Gastroesophageal sphincter (tissue), 4 donors: Measurements from ENCODE around the gene TBX1. TPM values are rescaled to one million over a fixed set of nuclear protein-coding genes. Genes with fewer than 3 reads are reported as not detected.

ENCODE experiments used
- ATAC-seq: fragments of 150-250 bp; one replicate; pipeline ENCODE4 v1.9.1; 2016; ENCODE audit warnings: mild to moderate bottlenecking, moderate library complexity
- H3K27ac ChIP-seq, 4 donors: fragments of 200-600 bp; sonication (generic) in 3 of 4; 1 replicate in 3 of 4; 2 replicates in 1 of 4; pipeline ENCODE4 v1.5.1; 2016 to 2019
- H3K27me3 ChIP-seq: fragments of 200-600 bp; sonication (generic); one replicate; pipeline ENCODE4 v1.5.1; 2019
- H3K36me3 ChIP-seq, 2 donors: fragments of 200-600 bp; sonication (generic); one replicate each; pipeline ENCODE4 v1.5.1; 2019; ENCODE audit warnings: control low read depth in 1 of 2
- H3K4me1 ChIP-seq, 3 donors: fragments of 200-600 bp; sonication (generic); 1 replicate in 2 of 3; 2 replicates in 1 of 3; pipeline ENCODE4 v1.5.1; 2016 to 2019; ENCODE audit warnings: control low read depth in 2 of 3
- H3K4me3 ChIP-seq, 2 donors: fragments of 200-600 bp; sonication (generic); one replicate each; pipeline ENCODE4 v1.5.1; 2019; ENCODE audit warnings: mild to moderate bottlenecking in 1 of 2, moderate library complexity in 1 of 2
- H3K9me3 ChIP-seq, 3 donors: fragments of 200-600 bp; sonication (generic); one replicate each; pipeline ENCODE4 v1.5.1; 2017 to 2019; ENCODE audit warnings: control low read depth in 2 of 3
- CTCF ChIP-seq, 4 experiments: fragments of 200-600 bp in 2 of 4; fragments of 450-650 bp in 2 of 4; sonication (generic) in 1 of 4; IDR thresholded peaks; one replicate each; pipeline ENCODE4 v1.5.1; 2017 to 2019; ENCODE audit warnings: antibody characterized with exemption in 4 of 4, mild to moderate bottlenecking in 2 of 4, moderate library complexity in 2 of 4
- EP300 ChIP-seq: sonication (generic); formaldehyde crosslinking; IDR thresholded peaks from one replicate; pipeline ENCODE4 v1.6.1; 2017; ENCODE audit warnings: antibody characterized with exemption, mild to moderate bottlenecking
- POLR2A ChIP-seq, 2 donors: fragments of 450-650 bp; IDR thresholded peaks; one replicate each; pipeline ENCODE4 v1.6.1; 2017; ENCODE audit warnings: antibody characterized with exemption in 2 of 2, mild to moderate bottlenecking in 2 of 2, moderate library complexity in 1 of 2
- POLR2AphosphoS5 ChIP-seq: sonication (generic); formaldehyde crosslinking; IDR thresholded peaks from one replicate; pipeline ENCODE4 v1.6.1; 2017; ENCODE audit warnings: antibody characterized with exemption
- WGBS, 2 donors: methylation state at CpG; one replicate each; pipeline ENCODE4 v1.1.5; 2018; ENCODE audit warnings: low coverage in 1 of 2; 5-methylcytosine and 5-hydroxymethylcytosine counted together
- total RNA-seq, 4 donors: library from RNA; depleted of rRNA; stranded (reverse); fragments of >200 nt; gene quantifications; one replicate each; pipeline ENCODE4 v1.1.0, GENCODE V29; 2016

The TBX1 gene
- total RNA-seq, 4 donors from 2014 or later, result 0.31 to 2.7 (median 1.2) TPM

- Histone ChIP-seq H3K4me1 (no peaks in the 10 kb centered on the region), H3K27ac (no peak overlapping the region), H3K36me3 (peaks cover 0 to 41% of the 10 kb centered on the region in 2 donors), H3K9me3 (no peaks in the 10 kb centered on the region), H3K4me3 (no peak overlapping the region), H3K27me3 (no peaks in the 10 kb centered on the region)
- TF ChIP-seq POLR2AphosphoS5 (no peak), CTCF (IDR thresholded peaks at IDR 0.05) (no peak), EP300 (no peak), POLR2A (IDR thresholded peaks at IDR 0.05) (no peak)
- peak; percentile 74 for ATAC-seq
- 58 to 97% methylated on average over 8 to 12 of the region's 35 CpGs for WGBS, 2 donors
Observed at GRCh38 chr22:19799322-19800190, 39.0 kb downstream of the TBX1 start.

GRCh38 chr22:19800306-19800705 lies 39.7 kb downstream of the TBX1 start:
- no peak for ATAC-seq
- no peaks in the 10 kb centered on the region for H3K9me3 ChIP-seq
- TF ChIP-seq POLR2A (IDR thresholded peaks at IDR 0.05) (no peak), CTCF (IDR thresholded peaks at IDR 0.05) (no peak), POLR2AphosphoS5 (no peak)
- WGBS, 2 donors, result no CpG with 5 or more reads among the region's 8 CpGs
- H3K4me3 ChIP-seq, result no peak overlapping the region
- peaks cover 0 to 41% of the 10 kb centered on the region in 2 donors for H3K36me3 ChIP-seq
- no peaks in the 10 kb centered on the region for H3K27me3 ChIP-seq
- H3K4me1 ChIP-seq, result no peaks in the 10 kb centered on the region
- H3K27ac ChIP-seq, result no peak overlapping the region

GRCh38 chr22:19800761-19801244 lies 40.2 kb downstream of the TBX1 start:
- H3K36me3 ChIP-seq, result peaks cover 0 to 45% of the 10 kb centered on the region in 2 donors
- TF ChIP-seq EP300 (no peak), CTCF (IDR thresholded peaks at IDR 0.05) (no peak), POLR2AphosphoS5 (no peak), POLR2A (IDR thresholded peaks at IDR 0.05) (no peak)
- no CpG with 5 or more reads among the region's 13 CpGs for WGBS, 2 donors
- H3K27me3 ChIP-seq, result no peaks in the 10 kb centered on the region
- no peak for ATAC-seq
- H3K9me3 ChIP-seq, result no peaks in the 10 kb centered on the region
- no peak overlapping the region for H3K4me3 ChIP-seq
- H3K4me1 ChIP-seq, result no peaks in the 10 kb centered on the region
- H3K27ac ChIP-seq, result no peak overlapping the region

- ATAC-seq, result no peak
- H3K27ac ChIP-seq, result no peak overlapping the region
- no peak for TF ChIP-seq EP300
- TF ChIP-seq CTCF (IDR thresholded peaks at IDR 0.05), result no peak
- TF ChIP-seq POLR2AphosphoS5, result no peak
- TF ChIP-seq POLR2A (IDR thresholded peaks at IDR 0.05), result no peak
Observed at GRCh38 chr22:19801340-19802000, 40.9 kb downstream of the TBX1 start.

More at GRCh38 chr22:19801340-19802000, 40.9 kb downstream of the TBX1 start:
- Histone ChIP-seq H3K27me3 (no peaks in the 10 kb centered on the region), H3K36me3 (peaks cover 0 to 51% of the 10 kb centered on the region in 2 donors), H3K4me1 (no peaks in the 10 kb centered on the region), H3K4me3 (no peak overlapping the region), H3K9me3 (no peaks in the 10 kb centered on the region)
- WGBS, 2 donors, result 40 to 71% methylated on average over 1 to 7 of the region's 18 CpGs
